Sigmoid colon (tissue), 4 donors: Measurements from ENCODE around the gene BCL11B.

Experiments
- CTCF ChIP-seq, 4 experiments: fragments of 450-650 bp in 3 of 4; fragments of 200-600 bp in 1 of 4; IDR thresholded peaks; one replicate each; pipeline ENCODE4 v1.5.1; 2016 to 2019; ENCODE audit warnings: antibody characterized with exemption in 4 of 4, mild to moderate bottlenecking in 3 of 4, moderate library complexity in 2 of 4
- EP300 ChIP-seq, 4 donors: sonication (generic); formaldehyde crosslinking; IDR thresholded peaks; one replicate each; pipeline ENCODE4 v1.6.1; 2017; ENCODE audit warnings: antibody characterized with exemption in 4 of 4
- POLR2A ChIP-seq, 2 donors: fragments of 450-650 bp; IDR thresholded peaks; one replicate each; pipeline ENCODE4 v1.6.1; 2016; ENCODE audit warnings: antibody characterized with exemption in 2 of 2, mild to moderate bottlenecking in 2 of 2, moderate library complexity in 2 of 2
- POLR2AphosphoS5 ChIP-seq, 4 donors: sonication (generic); formaldehyde crosslinking; IDR thresholded peaks; one replicate each; pipeline ENCODE4 v1.6.1; 2017; ENCODE audit warnings: antibody characterized with exemption in 4 of 4

GRCh38 chr14:99213101-99213500 is 58.9 kb downstream of the BCL11B start:
- TF ChIP-seq POLR2A (IDR thresholded peaks at IDR 0.05) (no peak), CTCF (IDR thresholded peaks at IDR 0.05) (no peak), POLR2AphosphoS5 (IDR thresholded peaks at IDR 0.05) (no peak), EP300 (IDR thresholded peaks at IDR 0.05) (no peak)
